Measurements from ENCODE around the gene ANK3. TPM values are rescaled to one million over a fixed set of nuclear protein-coding genes. Genes with fewer than 3 reads are reported as not detected.

Gene ANK3
- polyA plus RNA-seq, 1 donor from 2014 or later = 19.5 TPM

GRCh38 chr10:60155099-60155877 is 234.4 kb downstream of the ANK3 start:
- no peaks in the 10 kb centered on the region for H3K27me3 Mint-ChIP-seq
- H3K4me1 Mint-ChIP-seq = peaks cover 0 to 6% (median 0%) of the 10 kb centered on the region in 3 donors
- no peak overlapping the region for H3K4me3 Mint-ChIP-seq
- H3K9me3 Mint-ChIP-seq = peaks cover 0 to 4% (median 4%) of the 10 kb centered on the region in 3 donors
- peak overlapping the region in 1 of 3 donors; percentile 71 for H3K27ac Mint-ChIP-seq
- peaks cover 7% of the 10 kb centered on the region for H3K36me3 Mint-ChIP-seq

GRCh38 chr10:60149003-60149402 is 240.7 kb downstream of the ANK3 start:
- Mint-ChIP-seq H3K4me3 (no peak overlapping the region), H3K27ac (no peak overlapping the region), H3K9me3 (peaks cover 0 to 6% (median 4%) of the 10 kb centered on the region in 3 donors), H3K4me1 (peaks cover 0 to 2% (median 1%) of the 10 kb centered on the region in 3 donors), H3K27me3 (no peaks in the 10 kb centered on the region), H3K36me3 (peaks cover 17% of the 10 kb centered on the region)

- peaks cover 0 to 2% (median 1%) of the 10 kb centered on the region in 3 donors for H3K4me1 Mint-ChIP-seq
- peaks cover 0 to 6% (median 4%) of the 10 kb centered on the region in 3 donors for H3K9me3 Mint-ChIP-seq
- H3K4me3 Mint-ChIP-seq = no peak overlapping the region
- no peaks in the 10 kb centered on the region for H3K27me3 Mint-ChIP-seq
- peaks cover 17% of the 10 kb centered on the region for H3K36me3 Mint-ChIP-seq
- H3K27ac Mint-ChIP-seq = no peak overlapping the region
Measured at GRCh38 chr10:60148266-60148840, 241.3 kb downstream of the ANK3 start.

GRCh38 chr10:60147576-60148265 is 242.0 kb downstream of the ANK3 start:
- Mint-ChIP-seq H3K9me3 (peaks cover 0 to 6% (median 4%) of the 10 kb centered on the region in 3 donors), H3K4me3 (no peak overlapping the region), H3K4me1 (peaks cover 0 to 2% (median 1%) of the 10 kb centered on the region in 3 donors), H3K27me3 (no peaks in the 10 kb centered on the region), H3K36me3 (peaks cover 15% of the 10 kb centered on the region), H3K27ac (peak overlapping the region in 1 of 3 donors; percentile 3)

GRCh38 chr10:60147025-60147424 is 242.7 kb downstream of the ANK3 start:
- Mint-ChIP-seq H3K27ac (peak overlapping the region in 1 of 3 donors; percentile 79), H3K36me3 (peaks cover 15% of the 10 kb centered on the region), H3K27me3 (no peaks in the 10 kb centered on the region), H3K9me3 (peaks cover 0 to 6% (median 4%) of the 10 kb centered on the region in 3 donors), H3K4me1 (peaks cover 0 to 2% (median 1%) of the 10 kb centered on the region in 3 donors), H3K4me3 (no peak overlapping the region)

- Mint-ChIP-seq H3K27ac (no peak overlapping the region), H3K9me3 (peaks cover 0 to 3% (median 0%) of the 10 kb centered on the region in 3 donors), H3K4me3 (no peak overlapping the region), H3K4me1 (peaks cover 0 to 6% (median 2%) of the 10 kb centered on the region in 3 donors), H3K36me3 (peaks cover 13% of the 10 kb centered on the region), H3K27me3 (no peaks in the 10 kb centered on the region)
Measured at GRCh38 chr10:60144099-60144498, 245.6 kb downstream of the ANK3 start.

GRCh38 chr10:60142736-60143135 is 246.9 kb downstream of the ANK3 start:
- no peak overlapping the region for H3K27ac Mint-ChIP-seq
- H3K27me3 Mint-ChIP-seq = no peaks in the 10 kb centered on the region
- H3K4me1 Mint-ChIP-seq = peaks cover 0 to 10% (median 2%) of the 10 kb centered on the region in 3 donors
- peaks cover 9% of the 10 kb centered on the region for H3K36me3 Mint-ChIP-seq
- no peak overlapping the region for H3K4me3 Mint-ChIP-seq
- peaks cover 0 to 3% (median 0%) of the 10 kb centered on the region in 3 donors for H3K9me3 Mint-ChIP-seq

GRCh38 chr10:60141896-60142559 is 247.6 kb downstream of the ANK3 start:
- peak overlapping the region in 1 of 3 donors; percentile 36 for H3K27ac Mint-ChIP-seq
- H3K9me3 Mint-ChIP-seq = peaks cover 0 to 3% (median 0%) of the 10 kb centered on the region in 3 donors
- no peaks in the 10 kb centered on the region for H3K27me3 Mint-ChIP-seq
- H3K36me3 Mint-ChIP-seq = peaks cover 9% of the 10 kb centered on the region
- no peak overlapping the region for H3K4me3 Mint-ChIP-seq
- peaks cover 0 to 8% (median 2%) of the 10 kb centered on the region in 3 donors for H3K4me1 Mint-ChIP-seq

GRCh38 chr10:60140651-60141632 is 248.7 kb downstream of the ANK3 start:
- Mint-ChIP-seq H3K9me3 (no peaks in the 10 kb centered on the region), H3K4me3 (no peak overlapping the region), H3K36me3 (peaks cover 6% of the 10 kb centered on the region), H3K27me3 (no peaks in the 10 kb centered on the region), H3K27ac (no peak overlapping the region), H3K4me1 (peaks cover 6 to 13% (median 7%) of the 10 kb centered on the region in 3 donors)

- Mint-ChIP-seq H3K9me3 (no peaks in the 10 kb centered on the region), H3K4me3 (peak overlapping the region in 2 of 4 donors; percentile 7 to 21), H3K27ac (no peak overlapping the region), H3K36me3 (peaks cover 4% of the 10 kb centered on the region), H3K27me3 (no peaks in the 10 kb centered on the region), H3K4me1 (peaks cover 11 to 23% (median 15%) of the 10 kb centered on the region in 3 donors)
Measured at GRCh38 chr10:60139798-60140566, 249.7 kb downstream of the ANK3 start.

GRCh38 chr10:60139290-60139689 is 250.4 kb downstream of the ANK3 start:
- Mint-ChIP-seq H3K27ac (peak overlapping the region in 2 of 3 donors; percentile 47 to 69), H3K9me3 (no peaks in the 10 kb centered on the region), H3K4me1 (peaks cover 11 to 27% (median 19%) of the 10 kb centered on the region in 3 donors), H3K27me3 (no peaks in the 10 kb centered on the region), H3K36me3 (peaks cover 1% of the 10 kb centered on the region), H3K4me3 (peak overlapping the region in 2 of 4 donors; percentile 7 to 21)

GRCh38 chr10:60138842-60139241 is 250.8 kb downstream of the ANK3 start:
- peaks cover 2% of the 10 kb centered on the region for H3K36me3 Mint-ChIP-seq

GRCh38 chr10:60138026-60138425 is 251.6 kb downstream of the ANK3 start:
- no peaks in the 10 kb centered on the region for H3K9me3 Mint-ChIP-seq
- H3K4me1 Mint-ChIP-seq = peaks cover 11 to 29% (median 19%) of the 10 kb centered on the region in 3 donors
- H3K27me3 Mint-ChIP-seq = no peaks in the 10 kb centered on the region
- peak overlapping the region in 1 of 3 donors; percentile 12 for H3K27ac Mint-ChIP-seq
- peaks cover 8% of the 10 kb centered on the region for H3K36me3 Mint-ChIP-seq
- H3K4me3 Mint-ChIP-seq = peak overlapping the region in 1 of 4 donors; percentile 79

More at GRCh38 chr10:60138842-60139241, 250.8 kb downstream of the ANK3 start:
- Mint-ChIP-seq H3K27me3 (no peaks in the 10 kb centered on the region), H3K27ac (peak overlapping the region in 2 of 3 donors; percentile 47 to 69), H3K4me1 (peaks cover 11 to 29% (median 19%) of the 10 kb centered on the region in 3 donors), H3K9me3 (no peaks in the 10 kb centered on the region), H3K4me3 (no peak overlapping the region)

Data from IgD-negative memory B cell (primary cell).